ENCODE results near the gene PDE10A. TPM values are rescaled to one million over a fixed set of nuclear protein-coding genes. Genes with fewer than 3 reads are reported as not detected.

Gene PDE10A
- total and polyA plus RNA-seq, 7 donors = 1.2 to 33.5 (median 7.4) TPM; not detected in 1

- Histone ChIP-seq H3K27me3 (no peaks in the 10 kb centered on the region), H3K4me3 (no peak overlapping the region), H3K9me3 (no peaks in the 10 kb centered on the region), H3K36me3 (no peaks in the 10 kb centered on the region), H3K4me1 (no peaks in the 10 kb centered on the region), H3K27ac (no peak overlapping the region)
- intact Hi-C loops (cut with DNase I) = no loop called here
- no peak for DNase-seq
- TF ChIP-seq EP300 (IDR thresholded peaks at IDR 0.05) (no peak), POLR2AphosphoS5 (IDR thresholded peaks at IDR 0.05) (no peak), POLR2A (IDR thresholded peaks at IDR 0.05) (no peak)
- TF ChIP-seq, protein P1, sequence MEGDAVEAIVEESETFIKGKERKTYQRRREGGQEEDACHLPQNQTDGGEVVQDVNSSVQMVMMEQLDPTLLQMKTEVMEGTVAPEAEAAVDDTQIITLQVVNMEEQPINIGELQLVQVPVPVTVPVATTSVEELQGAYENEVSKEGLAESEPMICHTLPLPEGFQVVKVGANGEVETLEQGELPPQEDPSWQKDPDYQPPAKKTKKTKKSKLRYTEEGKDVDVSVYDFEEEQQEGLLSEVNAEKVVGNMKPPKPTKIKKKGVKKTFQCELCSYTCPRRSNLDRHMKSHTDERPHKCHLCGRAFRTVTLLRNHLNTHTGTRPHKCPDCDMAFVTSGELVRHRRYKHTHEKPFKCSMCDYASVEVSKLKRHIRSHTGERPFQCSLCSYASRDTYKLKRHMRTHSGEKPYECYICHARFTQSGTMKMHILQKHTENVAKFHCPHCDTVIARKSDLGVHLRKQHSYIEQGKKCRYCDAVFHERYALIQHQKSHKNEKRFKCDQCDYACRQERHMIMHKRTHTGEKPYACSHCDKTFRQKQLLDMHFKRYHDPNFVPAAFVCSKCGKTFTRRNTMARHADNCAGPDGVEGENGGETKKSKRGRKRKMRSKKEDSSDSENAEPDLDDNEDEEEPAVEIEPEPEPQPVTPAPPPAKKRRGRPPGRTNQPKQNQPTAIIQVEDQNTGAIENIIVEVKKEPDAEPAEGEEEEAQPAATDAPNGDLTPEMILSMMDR (IDR thresholded peaks at IDR 0.05) = no peak
These were observed 83.9 kb downstream of the PDE10A start for GRCh38 chr6:165579151-165579550.

DNA sequence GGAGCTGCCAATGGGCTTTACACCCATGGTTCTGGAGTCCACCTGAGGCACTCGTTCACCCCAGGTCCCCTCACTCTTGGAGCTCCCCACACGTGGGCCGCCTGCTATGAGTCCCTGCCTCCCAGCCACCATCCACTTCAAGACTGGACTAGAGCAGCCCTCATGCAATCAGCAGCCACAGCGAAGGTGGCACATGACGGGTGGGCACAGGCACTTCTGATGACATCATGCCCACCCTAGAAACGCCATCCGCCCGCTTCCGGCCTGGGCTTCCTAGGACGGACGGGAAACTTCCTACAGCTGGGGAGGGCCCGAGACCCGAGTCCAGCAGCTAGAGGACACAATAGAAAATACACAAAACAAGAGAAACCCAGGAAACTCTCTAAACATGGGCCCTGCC is 85.5 kb downstream of the PDE10A start:
- intact Hi-C loops (cut with DNase I) = no loop called here
- no peak for DNase-seq
- WGBS, 2 donors = 91 to 92% methylated on average over 13 of the region's 13 CpGs
- H3K27ac ChIP-seq = no peak overlapping the region
- H3K9me3 ChIP-seq = no peaks in the 10 kb centered on the region
- H3K27me3 ChIP-seq = no peaks in the 10 kb centered on the region
- H3K36me3 ChIP-seq = no peaks in the 10 kb centered on the region
- H3K4me3 ChIP-seq = no peak overlapping the region
- no peak for TF ChIP-seq POLR2A (IDR thresholded peaks at IDR 0.05)
- TF ChIP-seq POLR2AphosphoS5 (IDR thresholded peaks at IDR 0.05) = no peak
- TF ChIP-seq, protein P1 (IDR thresholded peaks at IDR 0.05) = no peak
- no peak for TF ChIP-seq EP300 (IDR thresholded peaks at IDR 0.05)
- no peaks in the 10 kb centered on the region for H3K4me1 ChIP-seq

DNA sequence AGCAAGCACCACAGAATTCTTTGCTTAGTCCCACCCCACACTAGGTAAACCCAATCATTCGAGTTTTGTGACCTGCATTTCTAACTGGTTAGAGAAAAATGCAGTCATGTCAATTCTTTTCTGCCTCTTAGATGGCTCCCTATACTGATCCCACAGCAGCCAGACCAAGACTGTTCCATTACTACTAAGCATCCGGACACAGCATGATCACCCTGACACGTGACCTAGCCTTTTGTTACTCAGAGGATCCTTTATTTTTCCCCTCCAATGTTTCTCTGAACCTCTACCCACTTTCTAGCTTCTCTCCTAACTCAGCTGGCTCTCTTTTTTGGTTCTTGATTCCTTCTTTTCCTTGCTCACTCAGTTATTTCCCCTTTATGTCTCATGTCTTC is 87.9 kb downstream of the PDE10A start:
- WGBS, 2 donors = 46 to 58% methylated on average over 3 of the region's 3 CpGs
- peak overlapping the region in 1 of 4 donors; percentile 30 for H3K27ac ChIP-seq
- intact Hi-C loops (cut with DNase I) = no loop called here

DNA sequence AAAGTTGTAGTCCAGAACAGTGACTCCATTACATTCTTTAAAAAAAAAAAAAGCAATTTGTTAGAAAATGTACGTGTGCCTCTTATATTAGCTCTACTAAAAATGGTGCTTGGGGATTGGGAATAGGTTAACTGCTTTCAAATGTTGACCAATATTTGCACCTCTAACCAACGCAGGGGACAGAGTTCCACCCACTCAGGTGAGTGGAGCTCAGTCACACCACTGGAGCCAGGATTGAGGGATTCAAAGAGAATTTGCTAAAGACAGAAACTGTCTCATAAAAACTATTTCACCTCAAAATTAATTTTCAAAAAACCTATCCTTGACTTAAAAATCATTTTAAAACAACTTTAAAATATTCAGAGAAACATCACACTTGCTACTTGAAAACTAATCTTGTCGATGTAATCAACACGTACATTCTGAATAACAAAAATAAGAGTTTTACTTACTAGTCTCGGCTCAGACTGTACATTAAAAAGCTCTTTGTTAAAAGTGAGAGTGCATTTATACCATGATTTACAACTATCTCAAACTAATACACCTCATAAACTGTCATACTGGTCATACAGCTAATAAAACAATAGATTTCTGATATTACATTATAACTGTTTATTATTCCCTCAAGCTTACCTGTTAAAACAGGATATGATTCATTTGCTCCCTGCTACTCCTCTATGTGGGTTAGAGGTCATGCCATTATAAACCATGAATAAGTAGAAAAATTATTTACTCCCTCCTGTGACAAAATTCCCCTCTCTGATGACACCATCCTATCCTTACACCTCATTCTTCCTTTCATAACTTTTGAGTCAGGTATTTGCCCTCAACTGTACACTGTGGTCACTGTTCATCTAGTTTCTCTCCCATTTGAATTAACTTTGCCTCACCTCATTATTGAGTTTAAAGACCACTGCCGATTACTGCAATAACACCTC is 88.6 kb downstream of the PDE10A start:
- 62 to 82% methylated on average over 6 of the region's 6 CpGs for WGBS, 2 donors
- H3K36me3 ChIP-seq = no peaks in the 10 kb centered on the region
- no peak overlapping the region for H3K4me3 ChIP-seq
- no peaks in the 10 kb centered on the region for H3K27me3 ChIP-seq
- no peak for DNase-seq
- H3K4me1 ChIP-seq = no peaks in the 10 kb centered on the region
- no peaks in the 10 kb centered on the region for H3K9me3 ChIP-seq
- peak in 1 of 4 donors; percentile 17 for TF ChIP-seq POLR2AphosphoS5 (IDR thresholded peaks at IDR 0.05)
- TF ChIP-seq, protein P1 (IDR thresholded peaks at IDR 0.05) = no peak
- intact Hi-C loops (cut with DNase I) = no loop called here
- H3K27ac ChIP-seq = peak overlapping the region in 1 of 4 donors; percentile 30

More for the DNA sequence above, 87.9 kb downstream of the PDE10A start:
- TF ChIP-seq POLR2A (IDR thresholded peaks at IDR 0.05) (no peak), EP300 (IDR thresholded peaks at IDR 0.05) (no peak), POLR2AphosphoS5 (IDR thresholded peaks at IDR 0.05) (no peak)
- TF ChIP-seq, protein P1 (IDR thresholded peaks at IDR 0.05) = no peak
- no peak overlapping the region for H3K4me3 ChIP-seq
- H3K27me3 ChIP-seq = no peaks in the 10 kb centered on the region
- H3K9me3 ChIP-seq = no peaks in the 10 kb centered on the region
- DNase-seq = no peak
- H3K4me1 ChIP-seq = no peaks in the 10 kb centered on the region
- no peaks in the 10 kb centered on the region for H3K36me3 ChIP-seq

Measured in sigmoid colon (tissue), 7 donors.